Measurements from ENCODE around the gene USP11.

The USP11 gene

GRCh38 chrX:47196098-47196497 lies 36.7 kb upstream of the USP11 start:
- DNase-seq (ENCODE audit: extremely low spot score), result no peak
- CTCF ChIA-PET, result interaction anchor here (0.9 to 1.5 kb wide), 4 partner anchors 22 to 327 kb away, joined by 3 to 4 read pairs (median 3); partner anchors contain the start of gene CDK16
- TF ChIP-seq CTCF (IDR thresholded peaks at IDR 0.05; ENCODE audit: control extremely low read depth, extremely low read depth, low read depth, missing control alignments), result no peak
- POLR2A ChIA-PET, result no interaction called here

GRCh38 chrX:47197526-47197925 lies 35.3 kb upstream of the USP11 start:
- DNase-seq (ENCODE audit: extremely low spot score), result no peak
- ChIA-PET POLR2A (no interaction called here), CTCF (interaction anchor here (0.9 to 1.4 kb wide), 3 partner anchors 9 to 326 kb away, joined by 3 to 5 read pairs (median 3); partner anchors contain the start of gene CDK16)
- TF ChIP-seq CTCF (IDR thresholded peaks at IDR 0.05; ENCODE audit: control extremely low read depth, extremely low read depth, low read depth, missing control alignments), result no peak

GRCh38 chrX:47198026-47198686 lies 34.7 kb upstream of the USP11 start:
- POLR2A ChIA-PET, result no interaction called here

GRCh38 chrX:47198687-47199080 lies 34.1 kb upstream of the USP11 start:
- POLR2A ChIA-PET, result no interaction called here
- no peak for TF ChIP-seq CTCF (IDR thresholded peaks at IDR 0.05; ENCODE audit: control extremely low read depth, extremely low read depth, low read depth, missing control alignments)
- CTCF ChIA-PET, result no interaction called here
- no peak for DNase-seq (ENCODE audit: extremely low spot score)

More at GRCh38 chrX:47198026-47198686, 34.7 kb upstream of the USP11 start:
- DNase-seq (ENCODE audit: extremely low spot score), result no peak
- CTCF ChIA-PET, result interaction anchor here (1.4 kb wide), 1 partner anchor 9 kb away, joined by 3 read pairs; no protein-coding TSS in a partner anchor
- TF ChIP-seq CTCF (IDR thresholded peaks at IDR 0.05; ENCODE audit: control extremely low read depth, extremely low read depth, low read depth, missing control alignments), result no peak

- TF ChIP-seq CTCF (IDR thresholded peaks at IDR 0.05; ENCODE audit: control extremely low read depth, extremely low read depth, low read depth, missing control alignments), result no peak
- DNase-seq (ENCODE audit: extremely low spot score), result no peak
- ChIA-PET POLR2A (no interaction called here), CTCF (no interaction called here)
These were observed 33.5 kb upstream of the USP11 start for GRCh38 chrX:47199286-47199685.

GRCh38 chrX:47200385-47201150 lies 32.2 kb upstream of the USP11 start:
- ChIA-PET POLR2A (no interaction called here), CTCF (interaction anchor here (0.9 kb wide), 1 partner anchor 323 kb away, joined by 3 read pairs; no protein-coding TSS in a partner anchor)
- no peak for TF ChIP-seq CTCF (IDR thresholded peaks at IDR 0.05; ENCODE audit: control extremely low read depth, extremely low read depth, low read depth, missing control alignments)
- DNase-seq (ENCODE audit: extremely low spot score), result no peak
